Measurements from ENCODE around the gene NCOA1. TPM values are rescaled to one million over a fixed set of nuclear protein-coding genes. Genes with fewer than 3 reads are reported as not detected.

The NCOA1 gene
- total RNA-seq, 1 experiment from 2014 or later: 37.1 TPM

DNA sequence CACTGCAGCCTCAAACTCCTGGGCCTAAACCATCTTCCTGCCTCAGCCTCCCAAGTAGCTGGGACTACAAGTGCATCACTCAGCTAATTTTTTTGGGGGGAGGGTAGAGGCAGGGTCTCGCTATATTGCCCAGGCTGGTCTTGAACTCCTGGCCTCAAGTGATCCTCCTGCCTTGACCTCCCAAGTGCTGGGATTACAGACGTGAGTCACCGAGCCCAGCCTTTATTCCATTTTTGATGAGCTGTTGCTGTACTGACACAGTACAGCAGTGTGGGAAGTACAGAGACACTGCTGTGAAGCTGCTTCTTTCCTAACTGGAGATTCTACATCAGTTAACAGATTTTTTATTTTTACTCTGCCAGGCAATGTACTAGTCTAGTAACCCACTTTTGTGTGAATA is 283.3 kb downstream of the NCOA1 start:
- H3K27me3 ChIP-seq (replicated peaks; ENCODE audit: control insufficient read depth, insufficient read depth, low read length): no peaks in the 10 kb centered on the region
- peaks cover 52% of the 10 kb centered on the region for H3K4me1 ChIP-seq
- H3K4me1 Mint-ChIP-seq (ENCODE audit: low read depth, unreplicated experiment): peaks cover 47% of the 10 kb centered on the region
- no TSS peak for BruUV-seq (replicated peaks)
- peaks cover 23% of the 10 kb centered on the region for H3K36me3 Mint-ChIP-seq (ENCODE audit: insufficient read depth, unreplicated experiment)
- H3K4me3 ChIP-seq (ENCODE audit: low read depth, low read length): no peak overlapping the region
- no peaks in the 10 kb centered on the region for H3K27me3 Mint-ChIP-seq (ENCODE audit: insufficient read depth, unreplicated experiment)
- POLR2A ChIA-PET: no interaction called here
- CTCF ChIA-PET: interaction anchor here (1.5 kb wide), 1 partner anchor 18 kb away, joined by 6 read pairs; the partner anchor contains the start of genes CENPO and PTRHD1
- no peak for DNase-seq
- TF ChIP-seq, protein P1, sequence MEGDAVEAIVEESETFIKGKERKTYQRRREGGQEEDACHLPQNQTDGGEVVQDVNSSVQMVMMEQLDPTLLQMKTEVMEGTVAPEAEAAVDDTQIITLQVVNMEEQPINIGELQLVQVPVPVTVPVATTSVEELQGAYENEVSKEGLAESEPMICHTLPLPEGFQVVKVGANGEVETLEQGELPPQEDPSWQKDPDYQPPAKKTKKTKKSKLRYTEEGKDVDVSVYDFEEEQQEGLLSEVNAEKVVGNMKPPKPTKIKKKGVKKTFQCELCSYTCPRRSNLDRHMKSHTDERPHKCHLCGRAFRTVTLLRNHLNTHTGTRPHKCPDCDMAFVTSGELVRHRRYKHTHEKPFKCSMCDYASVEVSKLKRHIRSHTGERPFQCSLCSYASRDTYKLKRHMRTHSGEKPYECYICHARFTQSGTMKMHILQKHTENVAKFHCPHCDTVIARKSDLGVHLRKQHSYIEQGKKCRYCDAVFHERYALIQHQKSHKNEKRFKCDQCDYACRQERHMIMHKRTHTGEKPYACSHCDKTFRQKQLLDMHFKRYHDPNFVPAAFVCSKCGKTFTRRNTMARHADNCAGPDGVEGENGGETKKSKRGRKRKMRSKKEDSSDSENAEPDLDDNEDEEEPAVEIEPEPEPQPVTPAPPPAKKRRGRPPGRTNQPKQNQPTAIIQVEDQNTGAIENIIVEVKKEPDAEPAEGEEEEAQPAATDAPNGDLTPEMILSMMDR (IDR thresholded peaks at IDR 0.05; ENCODE audit: insufficient read depth in 1 of 2, low read depth in 1 of 2, low read length in 1 of 2, severe bottlenecking in 1 of 2, unreplicated experiment in 1 of 2): no peak
- peaks cover 5% of the 10 kb centered on the region for H3K36me3 ChIP-seq (ENCODE audit: control insufficient read depth, insufficient read depth, low read length)
- intact Hi-C loops (cut with micrococcal nuclease; ENCODE audit: unreplicated experiment): no loop called here
- H3K27ac Mint-ChIP-seq (ENCODE audit: unreplicated experiment): no peak overlapping the region
- H3K4me3 Mint-ChIP-seq (ENCODE audit: unreplicated experiment): no peak overlapping the region
- peaks cover 4% of the 10 kb centered on the region; the same call in 1 of the 2 replicates for H3K9me3 ChIP-seq
- H3K9me3 Mint-ChIP-seq (ENCODE audit: unreplicated experiment): peaks cover 10% of the 10 kb centered on the region

DNA sequence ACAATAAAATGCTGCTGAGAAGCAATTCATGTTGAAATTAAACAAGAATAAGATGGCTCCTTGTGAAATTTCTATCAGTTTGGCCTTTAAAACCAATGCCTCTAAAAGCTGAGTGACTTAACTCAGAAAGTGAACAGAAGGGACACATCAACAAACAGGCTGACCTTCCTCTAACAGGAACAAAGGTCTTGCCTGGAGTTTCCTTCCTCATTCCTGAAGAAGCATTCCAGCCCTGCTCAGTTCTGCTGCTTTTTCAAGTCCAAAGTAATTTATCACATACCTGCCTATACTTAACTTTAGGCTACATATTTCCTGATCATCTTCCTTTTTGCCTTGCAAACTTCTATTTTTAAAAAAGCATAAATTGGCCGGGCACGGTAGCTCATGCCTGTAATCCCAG is 288.1 kb downstream of the NCOA1 start:
- TF ChIP-seq, protein P1 (IDR thresholded peaks at IDR 0.05; ENCODE audit: insufficient read depth in 1 of 2, low read depth in 1 of 2, low read length in 1 of 2, severe bottlenecking in 1 of 2, unreplicated experiment in 1 of 2): no peak
- Histone ChIP-seq H3K9me3 (peaks cover 6% of the 10 kb centered on the region; the same call in 1 of the 2 replicates), H3K4me3 (ENCODE audit: low read depth, low read length) (no peak overlapping the region), H3K36me3 (ENCODE audit: control insufficient read depth, insufficient read depth, low read length) (no peaks in the 10 kb centered on the region), H3K27me3 (replicated peaks; ENCODE audit: control insufficient read depth, insufficient read depth, low read length) (no peaks in the 10 kb centered on the region), H3K4me1 (peaks cover 23% of the 10 kb centered on the region)
- H3K27me3 Mint-ChIP-seq (ENCODE audit: insufficient read depth, unreplicated experiment): no peaks in the 10 kb centered on the region
- intact Hi-C loops (cut with micrococcal nuclease; ENCODE audit: unreplicated experiment): loop anchor here (1.0 kb wide), 2 partner anchors 8 to 13 kb away; no protein-coding TSS in a partner anchor
- ChIA-PET CTCF (interaction anchor here (1.0 to 1.9 kb wide), 2 partner anchors 12 to 13 kb away, joined by 3 to 13 read pairs; partner anchors contain the start of genes CENPO and PTRHD1), POLR2A (interaction anchor here (1.1 kb wide), 1 partner anchor 14 kb away, joined by 5 read pairs; no protein-coding TSS in a partner anchor)
- peaks cover 20% of the 10 kb centered on the region for H3K9me3 Mint-ChIP-seq (ENCODE audit: unreplicated experiment)
- H3K27ac Mint-ChIP-seq (ENCODE audit: unreplicated experiment): peak overlapping the region; percentile 20
- no TSS peak for BruUV-seq (replicated peaks)
- peaks cover 12% of the 10 kb centered on the region for H3K36me3 Mint-ChIP-seq (ENCODE audit: insufficient read depth, unreplicated experiment)
- DNase-seq: peak; percentile 58 to 68
- H3K4me1 Mint-ChIP-seq (ENCODE audit: low read depth, unreplicated experiment): peaks cover 23% of the 10 kb centered on the region
- H3K4me3 Mint-ChIP-seq (ENCODE audit: unreplicated experiment): no peak overlapping the region

DNA sequence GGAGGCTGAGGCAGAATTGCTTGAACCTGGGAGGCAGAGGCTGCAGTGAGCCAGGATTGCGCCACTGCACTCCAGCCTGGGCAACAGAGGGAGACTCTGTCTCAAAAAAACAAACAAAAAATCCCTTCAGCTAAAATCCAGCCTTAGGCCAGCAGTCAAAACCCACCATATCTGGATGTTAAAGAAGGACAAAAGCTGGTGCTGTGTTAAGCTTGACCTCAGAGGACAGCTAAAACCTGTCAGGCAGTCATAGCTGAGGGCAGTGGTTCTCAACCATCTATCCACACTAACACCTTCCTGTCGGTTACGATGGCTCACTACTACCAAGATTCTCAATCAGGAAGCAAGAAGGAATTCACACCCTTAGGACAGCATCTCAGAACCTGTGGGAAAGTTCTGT is 292.6 kb downstream of the NCOA1 start:
- DNase-seq: no peak
- BruUV-seq (replicated peaks): no TSS peak

More for the DNA sequence above, 292.6 kb downstream of the NCOA1 start:
- Mint-ChIP-seq H3K27ac (ENCODE audit: unreplicated experiment) (no peak overlapping the region), H3K36me3 (ENCODE audit: insufficient read depth, unreplicated experiment) (peaks cover 5% of the 10 kb centered on the region), H3K27me3 (ENCODE audit: insufficient read depth, unreplicated experiment) (no peaks in the 10 kb centered on the region), H3K9me3 (ENCODE audit: unreplicated experiment) (peaks cover 10% of the 10 kb centered on the region), H3K4me1 (ENCODE audit: low read depth, unreplicated experiment) (no peaks in the 10 kb centered on the region), H3K4me3 (ENCODE audit: unreplicated experiment) (no peak overlapping the region)
- CTCF ChIA-PET: no interaction called here
- TF ChIP-seq, protein P1 (IDR thresholded peaks at IDR 0.05; ENCODE audit: insufficient read depth in 1 of 2, low read depth in 1 of 2, low read length in 1 of 2, severe bottlenecking in 1 of 2, unreplicated experiment in 1 of 2): no peak
- peaks cover 13% of the 10 kb centered on the region for H3K4me1 ChIP-seq
- POLR2A ChIA-PET: no interaction called here
- intact Hi-C loops (cut with micrococcal nuclease; ENCODE audit: unreplicated experiment): no loop called here
- H3K9me3 ChIP-seq: peaks cover 14% of the 10 kb centered on the region
- no peaks in the 10 kb centered on the region for H3K36me3 ChIP-seq (ENCODE audit: control insufficient read depth, insufficient read depth, low read length)
- H3K27me3 ChIP-seq (replicated peaks; ENCODE audit: control insufficient read depth, insufficient read depth, low read length): no peaks in the 10 kb centered on the region
- no peak overlapping the region for H3K4me3 ChIP-seq (ENCODE audit: low read depth, low read length)

Measured in Caco-2 (cell line).